Coronary artery (tissue), 2 donors: Measurements from ENCODE around the gene OR51V1.

Experiments
- DNase-seq: peaks from one replicate; pipeline ENCODE4 v3.0.0-alpha.2; 2017; ENCODE audit warnings: low spot score
- H3K27ac ChIP-seq, 2 donors: fragments of 200-600 bp; sonication (generic); one replicate each; pipeline ENCODE4 v1.5.1; 2016 to 2019
- H3K4me3 ChIP-seq: fragments of 200-600 bp; sonication (generic); 2 replicates; pipeline ENCODE4 v1.5.1; 2016; ENCODE audit warnings: mild to moderate bottlenecking, moderate library complexity
- CTCF ChIP-seq: fragments of 200-600 bp; sonication (generic); IDR thresholded peaks from one replicate; pipeline ENCODE4 v1.5.1; 2019; ENCODE audit warnings: antibody characterized with exemption

Gene OR51V1

GRCh38 chr11:5230266-5230665 is 29.8 kb upstream of the OR51V1 start:
- DNase-seq = no peak
- no peak overlapping the region for H3K4me3 ChIP-seq
- TF ChIP-seq CTCF = no peak
- H3K27ac ChIP-seq = no peak overlapping the region

DNA sequence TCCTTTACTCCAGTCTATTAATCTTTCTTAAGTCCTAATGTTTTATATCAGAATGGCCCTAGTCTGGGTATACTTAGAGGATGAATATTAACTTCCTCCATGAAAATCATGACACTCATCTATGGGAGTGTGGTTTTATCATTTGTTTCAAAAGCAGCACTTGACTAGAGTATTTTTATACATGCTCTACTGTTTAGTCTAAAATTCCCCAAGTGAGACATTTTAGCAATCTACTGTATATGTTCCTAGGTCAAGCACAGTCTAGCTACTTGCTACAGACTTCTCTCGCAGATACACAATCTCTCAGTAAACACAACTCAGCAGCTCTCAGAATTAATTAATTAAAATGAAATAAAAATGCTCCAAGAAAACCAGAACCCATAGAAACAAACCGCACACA is 29.3 kb upstream of the OR51V1 start:
- no peak for TF ChIP-seq CTCF
- no peak for DNase-seq
- no peak overlapping the region for H3K27ac ChIP-seq
- H3K4me3 ChIP-seq = no peak overlapping the region

DNA sequence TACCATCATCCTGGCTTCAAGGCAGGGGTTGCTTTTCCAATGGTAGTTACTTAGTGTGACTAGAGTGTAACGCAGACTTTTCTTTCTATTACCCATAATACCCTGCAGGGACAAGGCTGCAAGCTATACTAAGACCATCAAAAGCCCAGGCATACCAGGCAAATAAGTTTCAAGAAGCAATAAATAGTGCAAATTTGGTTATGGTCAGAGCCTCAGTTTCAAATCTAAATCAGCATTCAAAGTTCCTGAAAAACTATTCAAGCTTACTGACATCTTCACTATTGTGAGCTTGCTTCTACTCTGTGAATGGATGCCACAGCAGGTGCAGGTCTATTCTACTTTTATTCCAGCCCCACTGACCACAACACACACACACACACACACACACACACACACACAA is 28.9 kb upstream of the OR51V1 start:
- no peak overlapping the region for H3K4me3 ChIP-seq
- no peak for DNase-seq
- TF ChIP-seq CTCF = no peak
- H3K27ac ChIP-seq = no peak overlapping the region

- TF ChIP-seq CTCF = no peak
- H3K27ac ChIP-seq = no peak overlapping the region
- H3K4me3 ChIP-seq = no peak overlapping the region
- no peak for DNase-seq
These were observed 27.6 kb upstream of the OR51V1 start for GRCh38 chr11:5228124-5228523.

DNA sequence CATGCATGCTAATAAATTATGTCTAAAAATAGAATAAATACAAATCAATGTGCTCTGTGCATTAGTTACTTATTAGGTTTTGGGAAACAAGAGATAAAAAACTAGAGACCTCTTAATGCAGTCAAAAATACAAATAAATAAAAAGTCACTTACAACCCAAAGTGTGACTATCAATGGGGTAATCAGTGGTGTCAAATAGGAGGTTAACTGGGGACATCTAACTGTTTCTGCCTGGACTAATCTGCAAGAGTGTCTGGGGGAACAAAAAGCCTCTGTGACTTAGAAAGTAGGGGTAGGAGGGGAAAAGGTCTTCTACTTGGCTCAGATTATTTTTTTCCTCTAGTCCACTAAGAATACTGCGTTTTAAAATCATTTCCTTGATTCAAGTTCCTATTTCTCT is 27.2 kb upstream of the OR51V1 start:
- no peak for TF ChIP-seq CTCF
- Histone ChIP-seq H3K4me3 (no peak overlapping the region), H3K27ac (no peak overlapping the region)
- DNase-seq = no peak

- no peak for TF ChIP-seq CTCF
- H3K4me3 ChIP-seq = no peak within 1 kb of the TSS
- H3K27ac ChIP-seq = no peak within 1 kb of the TSS
- DNase-seq = no peak
These were observed 26.3 kb upstream of the OR51V1 start, which contains the start of gene HBB for GRCh38 chr11:5226732-5227310. TSS of gene HBB (minus strand) at chr11:5227071. CDS start at chr11:5227021, 50 bp downstream.

GRCh38 chr11:5225480-5225871 is 25.0 kb upstream of the OR51V1 start:
- no peak overlapping the region for H3K4me3 ChIP-seq
- TF ChIP-seq CTCF = no peak
- no peak overlapping the region for H3K27ac ChIP-seq
- DNase-seq = no peak
